Activated naive CD8-positive, alpha-beta T cell treated with anti-CD3 and anti-CD28 coated beads, Interleukin-2, amount 50 U/mL, for 24 hours (primary cell): ENCODE results near the gene RBFOX2.

ENCODE experiments used
- ATAC-seq: fragments of 150-1000 bp; cut with Tn5 transposase; one replicate; pipeline ENCODE4 v1.10.0; 2021
- DNase-seq: peaks from one replicate; pipeline ENCODE4 v3.0.0; 2021
- H3K27ac Mint-ChIP-seq: one replicate; pipeline ENCODE4 v1.8.0; 2021; ENCODE audit warnings: mild to moderate bottlenecking, mixed read lengths
- H3K27me3 Mint-ChIP-seq: one replicate; pipeline ENCODE4 v1.8.0; 2021; ENCODE audit warnings: mixed read lengths
- H3K36me3 Mint-ChIP-seq: one replicate; pipeline ENCODE4 v1.8.0; 2021; ENCODE audit warnings: low read depth, mixed read lengths
- H3K4me1 Mint-ChIP-seq: one replicate; pipeline ENCODE4 v1.8.0; 2021; ENCODE audit warnings: mixed read lengths
- H3K4me3 Mint-ChIP-seq: one replicate; pipeline ENCODE4 v1.8.0; 2021; ENCODE audit warnings: mild to moderate bottlenecking, moderate library complexity, mixed read lengths
- H3K9me3 Mint-ChIP-seq: one replicate; pipeline ENCODE4 v1.8.0; 2021; ENCODE audit warnings: mixed read lengths

RBFOX2 gene

DNA sequence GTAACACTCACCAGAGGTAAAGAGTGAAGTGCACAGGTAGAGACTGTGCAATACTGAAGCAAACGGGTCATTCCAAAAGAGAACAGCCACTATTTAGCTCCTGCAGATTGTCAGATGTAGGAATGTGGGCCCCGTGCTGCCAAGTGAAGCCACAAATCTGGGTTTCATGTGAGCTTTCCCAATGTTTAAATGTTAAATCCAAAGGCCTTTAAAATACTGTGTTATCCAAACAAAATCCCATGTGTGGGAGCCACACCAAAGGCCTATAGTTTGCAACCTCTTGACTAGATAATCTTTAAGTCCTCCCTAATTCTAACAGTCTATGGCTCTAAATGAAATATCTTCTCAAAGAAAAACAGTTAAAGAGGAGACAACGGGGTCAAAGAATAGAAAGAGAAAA lies 43.3 kb downstream of the RBFOX2 start:
- H3K9me3 Mint-ChIP-seq: no peaks in the 10 kb centered on the region
- no peaks in the 10 kb centered on the region for H3K4me1 Mint-ChIP-seq
- H3K27ac Mint-ChIP-seq: no peak overlapping the region
- H3K4me3 Mint-ChIP-seq: no peak overlapping the region
- H3K27me3 Mint-ChIP-seq: peaks cover 8% of the 10 kb centered on the region
- H3K36me3 Mint-ChIP-seq: no peaks in the 10 kb centered on the region
- ATAC-seq (no peak), DNase-seq (no peak)

GRCh38 chr22:35984183-35985175 lies 44.1 kb downstream of the RBFOX2 start:
- ATAC-seq (no peak), DNase-seq (no peak)

GRCh38 chr22:35981900-35982299 lies 46.7 kb downstream of the RBFOX2 start:
- ATAC-seq (no peak), DNase-seq (no peak)
- H3K9me3 Mint-ChIP-seq: no peaks in the 10 kb centered on the region
- peaks cover 8% of the 10 kb centered on the region for H3K27me3 Mint-ChIP-seq
- H3K36me3 Mint-ChIP-seq: no peaks in the 10 kb centered on the region
- no peak overlapping the region for H3K27ac Mint-ChIP-seq
- no peak overlapping the region for H3K4me3 Mint-ChIP-seq
- H3K4me1 Mint-ChIP-seq: no peaks in the 10 kb centered on the region

More at GRCh38 chr22:35984183-35985175, 44.1 kb downstream of the RBFOX2 start:
- Mint-ChIP-seq H3K27me3 (peaks cover 8% of the 10 kb centered on the region), H3K9me3 (no peaks in the 10 kb centered on the region), H3K36me3 (no peaks in the 10 kb centered on the region), H3K4me1 (no peaks in the 10 kb centered on the region), H3K27ac (no peak overlapping the region), H3K4me3 (no peak overlapping the region)

DNA sequence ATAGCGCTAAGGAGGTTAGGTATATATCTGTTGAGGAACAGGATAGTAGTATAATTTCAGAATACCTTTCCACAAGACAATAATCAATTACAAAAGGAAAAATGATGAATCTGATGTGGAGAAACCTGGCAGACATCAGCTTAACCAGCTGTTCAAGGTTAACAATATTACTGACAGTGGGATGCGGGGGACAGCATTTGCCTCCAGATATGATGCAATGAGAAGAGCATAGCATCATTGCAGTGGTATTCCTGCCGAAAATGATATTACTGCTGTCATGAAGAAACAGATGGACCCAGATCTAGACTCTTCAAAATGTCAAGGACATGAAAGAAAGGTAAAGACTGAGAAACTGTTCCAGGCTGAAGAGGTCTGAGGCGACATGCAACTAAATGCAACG lies 49.7 kb downstream of the RBFOX2 start:
- DNase-seq (no peak), ATAC-seq (no peak)
- H3K27ac Mint-ChIP-seq: no peak overlapping the region
- no peaks in the 10 kb centered on the region for H3K9me3 Mint-ChIP-seq
- no peaks in the 10 kb centered on the region for H3K36me3 Mint-ChIP-seq
- H3K27me3 Mint-ChIP-seq: peaks cover 6% of the 10 kb centered on the region
- H3K4me1 Mint-ChIP-seq: no peaks in the 10 kb centered on the region
- H3K4me3 Mint-ChIP-seq: no peak overlapping the region

DNA sequence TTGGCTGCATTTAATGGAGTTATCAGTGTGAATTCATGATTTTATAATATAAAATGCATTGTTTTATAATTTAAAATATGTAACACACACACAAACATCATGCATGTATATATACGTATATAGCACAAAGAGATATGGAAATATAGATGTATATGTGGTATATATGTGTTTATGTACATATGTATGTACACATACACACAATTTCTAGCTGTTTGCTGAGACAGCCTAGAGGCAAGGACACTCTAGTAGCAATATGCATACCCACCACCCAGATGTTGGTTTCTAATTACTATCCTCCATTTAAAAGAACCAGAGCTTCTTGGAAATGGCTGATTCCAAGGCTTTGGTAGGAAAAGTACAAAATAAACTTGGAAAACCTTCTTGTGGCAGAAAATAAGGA lies 50.4 kb downstream of the RBFOX2 start:
- Mint-ChIP-seq H3K27ac (no peak overlapping the region), H3K36me3 (no peaks in the 10 kb centered on the region), H3K4me3 (no peak overlapping the region), H3K9me3 (no peaks in the 10 kb centered on the region), H3K4me1 (no peaks in the 10 kb centered on the region), H3K27me3 (peaks cover 6% of the 10 kb centered on the region)
- no peak for ATAC-seq
- no peak for DNase-seq

GRCh38 chr22:35977136-35977535 lies 51.5 kb downstream of the RBFOX2 start:
- no peak for DNase-seq
- H3K27me3 Mint-ChIP-seq: peaks cover 2% of the 10 kb centered on the region
- no peaks in the 10 kb centered on the region for H3K9me3 Mint-ChIP-seq
- no peak overlapping the region for H3K4me3 Mint-ChIP-seq
- ATAC-seq: no peak
- no peaks in the 10 kb centered on the region for H3K36me3 Mint-ChIP-seq
- no peak overlapping the region for H3K27ac Mint-ChIP-seq
- no peaks in the 10 kb centered on the region for H3K4me1 Mint-ChIP-seq

DNA sequence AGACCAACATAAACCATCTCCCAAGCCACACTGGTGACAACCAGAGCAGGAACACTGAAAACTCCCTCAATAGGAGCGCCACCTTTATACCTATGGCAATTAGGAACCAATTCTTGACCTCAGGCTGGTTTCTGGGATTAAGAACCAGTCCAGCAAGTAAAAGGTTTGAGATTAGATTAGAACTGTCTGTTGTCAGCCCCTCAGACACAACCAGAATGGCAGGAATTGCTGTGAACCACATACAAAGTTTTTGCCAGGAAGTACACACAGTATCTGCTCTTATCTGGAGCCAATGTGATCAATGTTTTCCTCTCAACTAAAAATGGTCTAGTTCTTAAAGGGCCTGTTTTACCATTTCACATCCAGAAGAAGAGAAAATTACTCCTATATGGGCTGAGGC lies 55.2 kb downstream of the RBFOX2 start:
- Mint-ChIP-seq H3K27ac (no peak overlapping the region), H3K4me3 (no peak overlapping the region)

DNA sequence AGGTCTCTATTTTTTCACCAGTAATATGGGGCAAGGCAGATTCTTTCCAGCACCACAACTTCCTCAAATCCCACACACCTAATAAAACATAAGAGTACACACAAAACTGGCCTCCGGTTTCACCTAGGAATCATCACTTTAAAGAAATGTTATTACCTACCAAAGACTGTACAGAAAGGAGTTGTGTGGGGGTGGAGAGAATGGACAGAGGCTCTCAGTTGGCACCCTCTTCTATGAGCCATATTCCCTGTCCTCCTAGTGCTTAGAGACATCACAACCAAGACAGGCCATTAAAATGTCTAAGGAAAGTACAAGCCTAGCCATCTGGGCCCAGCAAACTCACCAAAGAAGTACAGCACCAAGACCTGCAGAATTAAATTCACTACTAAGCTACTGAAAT lies 56.1 kb downstream of the RBFOX2 start:
- Mint-ChIP-seq H3K4me1 (peaks cover 2% of the 10 kb centered on the region), H3K27me3 (peaks cover 3% of the 10 kb centered on the region), H3K4me3 (no peak overlapping the region), H3K27ac (no peak overlapping the region), H3K36me3 (no peaks in the 10 kb centered on the region), H3K9me3 (no peaks in the 10 kb centered on the region)
- ATAC-seq (no peak), DNase-seq (no peak)

More for the DNA sequence above, 55.2 kb downstream of the RBFOX2 start:
- Mint-ChIP-seq H3K27me3 (no peaks in the 10 kb centered on the region), H3K4me1 (peaks cover 2% of the 10 kb centered on the region), H3K9me3 (no peaks in the 10 kb centered on the region), H3K36me3 (no peaks in the 10 kb centered on the region)
- ATAC-seq (no peak), DNase-seq (no peak)

- peaks cover 2% of the 10 kb centered on the region for H3K4me1 Mint-ChIP-seq
- no peak overlapping the region for H3K27ac Mint-ChIP-seq
- no peaks in the 10 kb centered on the region for H3K9me3 Mint-ChIP-seq
- no peak for DNase-seq
- H3K4me3 Mint-ChIP-seq: no peak overlapping the region
- peaks cover 3% of the 10 kb centered on the region for H3K27me3 Mint-ChIP-seq
- ATAC-seq: no peak
- H3K36me3 Mint-ChIP-seq: no peaks in the 10 kb centered on the region
Measured at GRCh38 chr22:35971456-35972119, 57.0 kb downstream of the RBFOX2 start.

DNA sequence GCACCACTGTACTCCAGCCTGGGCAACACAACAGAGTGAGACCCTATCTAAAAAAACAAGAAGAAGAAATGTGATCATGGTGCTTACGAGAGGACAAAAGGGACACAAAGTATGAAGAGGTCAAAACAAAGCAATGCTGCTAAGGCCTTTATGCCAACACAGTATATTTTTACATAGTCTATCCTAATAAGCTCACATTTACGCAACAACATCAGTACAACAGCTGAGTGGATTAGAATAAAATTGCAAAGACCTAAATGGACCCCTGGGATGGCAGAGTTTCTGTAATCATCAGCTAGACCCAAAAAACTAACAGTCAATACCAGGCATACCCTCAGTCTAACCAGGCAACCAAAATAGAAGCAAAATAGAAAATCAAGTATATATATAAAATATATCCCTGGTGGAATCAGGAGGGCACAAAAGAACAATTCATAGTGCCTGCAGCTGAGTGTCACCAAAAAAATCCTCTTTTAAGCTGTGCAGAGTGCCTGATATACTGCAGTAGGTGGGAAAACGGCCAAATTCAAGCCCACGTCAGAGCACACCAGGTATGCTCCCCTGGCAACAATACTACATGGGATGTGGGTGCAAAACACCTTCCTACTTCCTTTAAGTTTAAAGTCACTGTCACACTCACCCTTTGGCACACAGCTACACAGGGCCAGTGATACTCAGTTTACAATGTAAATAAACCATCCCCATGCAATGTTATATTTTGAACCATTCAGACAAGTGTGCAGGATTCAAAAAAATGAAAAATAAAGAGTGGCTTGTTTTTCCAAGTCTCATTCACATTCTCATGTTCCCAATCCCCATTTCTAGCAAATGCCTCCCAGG lies 57.8 kb downstream of the RBFOX2 start:
- Mint-ChIP-seq H3K27me3 (peaks cover 3% of the 10 kb centered on the region), H3K36me3 (no peaks in the 10 kb centered on the region), H3K4me1 (peaks cover 2% of the 10 kb centered on the region), H3K9me3 (no peaks in the 10 kb centered on the region), H3K4me3 (no peak overlapping the region), H3K27ac (no peak overlapping the region)
- ATAC-seq (no peak), DNase-seq (no peak)

- Mint-ChIP-seq H3K4me1 (peaks cover 2% of the 10 kb centered on the region), H3K36me3 (no peaks in the 10 kb centered on the region), H3K4me3 (no peak overlapping the region), H3K9me3 (no peaks in the 10 kb centered on the region), H3K27ac (no peak overlapping the region), H3K27me3 (peaks cover 3% of the 10 kb centered on the region)
- ATAC-seq (no peak), DNase-seq (no peak)
Measured at GRCh38 chr22:35967046-35967397, 61.6 kb downstream of the RBFOX2 start.

DNA sequence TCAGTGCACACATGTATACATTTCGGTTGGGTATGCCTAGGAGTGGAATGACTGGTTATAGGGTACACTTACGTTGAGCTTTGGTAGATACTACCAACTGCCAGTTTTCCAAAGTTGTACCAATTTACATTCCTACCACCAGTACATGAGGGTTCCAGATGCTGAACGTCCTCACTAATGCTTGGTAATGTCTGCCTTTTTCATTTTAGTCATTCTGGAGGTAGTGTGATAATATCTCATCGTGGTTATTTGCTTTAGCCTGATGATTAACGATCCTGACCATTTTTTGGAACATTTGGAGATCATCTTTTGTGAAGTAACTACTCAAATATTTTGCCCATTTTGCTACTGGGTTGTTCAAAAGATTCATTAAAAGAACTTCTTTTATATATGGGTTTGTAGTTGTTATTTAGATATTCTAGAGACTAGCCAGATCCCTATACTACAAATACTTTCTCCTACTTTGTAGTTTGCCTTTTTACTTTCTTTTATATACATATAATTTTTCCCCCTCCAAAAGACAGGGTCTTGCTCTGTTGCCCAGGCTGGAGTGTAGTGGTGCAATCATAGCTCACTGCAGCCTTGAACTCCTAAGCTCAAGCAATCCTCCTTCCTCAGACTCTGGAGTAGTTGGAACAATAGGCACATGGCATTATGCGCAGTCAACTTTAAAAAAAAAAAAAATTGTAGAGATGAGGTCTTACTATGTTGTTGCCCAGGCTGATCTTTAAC lies 62.1 kb downstream of the RBFOX2 start:
- H3K4me1 Mint-ChIP-seq: no peaks in the 10 kb centered on the region
- H3K27ac Mint-ChIP-seq: no peak overlapping the region
- H3K27me3 Mint-ChIP-seq: peaks cover 6% of the 10 kb centered on the region
- H3K9me3 Mint-ChIP-seq: no peaks in the 10 kb centered on the region
- H3K36me3 Mint-ChIP-seq: no peaks in the 10 kb centered on the region
- DNase-seq (no peak), ATAC-seq (no peak)
- no peak overlapping the region for H3K4me3 Mint-ChIP-seq

DNA sequence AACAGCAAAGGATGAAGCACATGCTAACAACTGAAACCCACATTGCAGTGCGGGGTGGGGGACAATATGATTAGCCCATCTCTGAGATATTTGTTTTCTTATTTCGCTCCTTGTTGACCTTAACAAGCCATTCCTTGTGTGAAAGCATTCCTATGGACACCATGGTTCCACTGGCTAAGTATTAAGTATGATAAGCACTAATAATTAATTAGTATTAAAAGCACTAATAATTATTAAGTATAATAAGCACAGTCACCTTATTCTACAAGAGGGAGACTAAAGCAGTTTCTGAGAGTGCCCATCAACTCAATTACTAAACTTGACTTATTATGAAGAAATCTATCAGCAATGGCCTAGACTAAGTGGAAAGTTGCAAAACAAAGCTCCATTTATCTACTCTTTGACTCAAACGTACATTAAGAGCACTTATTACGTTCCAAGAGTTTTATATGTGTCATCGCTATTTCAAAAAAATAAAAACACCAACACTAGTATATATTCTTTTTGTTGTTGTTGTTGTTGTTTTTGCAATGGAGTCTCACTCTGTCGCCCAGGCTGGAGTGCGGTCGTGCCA lies 65.3 kb downstream of the RBFOX2 start:
- no peak for ATAC-seq

More for the DNA sequence above, 65.3 kb downstream of the RBFOX2 start:
- Mint-ChIP-seq H3K9me3 (no peaks in the 10 kb centered on the region), H3K27me3 (peaks cover 7% of the 10 kb centered on the region), H3K36me3 (no peaks in the 10 kb centered on the region), H3K4me3 (no peak overlapping the region), H3K27ac (no peak overlapping the region), H3K4me1 (no peaks in the 10 kb centered on the region)
- no peak for DNase-seq
